CD4-positive, alpha-beta T cell treated with Interleukin-6 at 100 ng/mL for 8 hours (primary cell): ENCODE measurements around the gene TAF1D.
"Not testable (repeated sequence)": the region's sequence is repeated elsewhere in the genome, so short reads cannot be mapped to it uniquely, and the experiment has no call there.

Source experiments
- DNase-seq: peaks from one replicate; pipeline ENCODE4 v3.0.0-alpha.2; 2020; ENCODE audit warnings: mixed read lengths, low spot score

The TAF1D gene

GRCh38 chr11:93741094-93741881 is at the start of gene TAF1D, which contains the start of gene C11orf54:
TAF1D (minus strand) TSS chr11:93741495; CDS start chr11:93739304, 2,191 bp downstream.
C11orf54 (plus strand) TSS chr11:93741672; CDS start chr11:93747394, 5,722 bp downstream.
- peak; percentile 97 for DNase-seq

- no peak for DNase-seq
Observed at GRCh38 chr11:93784935-93785360, 43.7 kb upstream of the TAF1D start.

- DNase-seq = peak; percentile 87
Observed at GRCh38 chr11:93784145-93784934, 43.0 kb upstream of the TAF1D start, which contains the start of gene MED17. MED17 (plus strand) TSS chr11:93784282; CDS start chr11:93784514, 232 bp downstream.

- DNase-seq = no peak
Observed at GRCh38 chr11:93783765-93784144, 42.5 kb upstream of the TAF1D start.

- DNase-seq = no peak
Observed at GRCh38 chr11:93783362-93783761, 42.1 kb upstream of the TAF1D start.

- no peak for DNase-seq
Observed at GRCh38 chr11:93775289-93775688, 34.0 kb upstream of the TAF1D start.

GRCh38 chr11:93774560-93774959 is 33.3 kb upstream of the TAF1D start:
- DNase-seq = not testable (repeated sequence)

- no peak for DNase-seq
Observed at GRCh38 chr11:93773601-93774200, 32.4 kb upstream of the TAF1D start.

GRCh38 chr11:93773045-93773477 is 31.8 kb upstream of the TAF1D start:
- no peak for DNase-seq

GRCh38 chr11:93772123-93772522 is 30.8 kb upstream of the TAF1D start:
- no peak for DNase-seq

- DNase-seq = no peak
Observed at GRCh38 chr11:93770160-93770559, 28.9 kb upstream of the TAF1D start.

GRCh38 chr11:93767018-93767417 is 25.7 kb upstream of the TAF1D start:
- DNase-seq = no peak

GRCh38 chr11:93766504-93766903 is 25.2 kb upstream of the TAF1D start:
- no peak for DNase-seq

- no peak for DNase-seq
Observed at GRCh38 chr11:93765551-93765950, 24.3 kb upstream of the TAF1D start.

- no peak for DNase-seq
Observed at GRCh38 chr11:93761910-93762309, 20.6 kb upstream of the TAF1D start.

- DNase-seq = not testable (repeated sequence)
Observed at GRCh38 chr11:93759123-93759522, 17.8 kb upstream of the TAF1D start.

GRCh38 chr11:93757924-93758865 is 16.9 kb upstream of the TAF1D start:
- no peak for DNase-seq

GRCh38 chr11:93757301-93757700 is 16.0 kb upstream of the TAF1D start:
- DNase-seq = no peak

- DNase-seq = no peak
Observed at GRCh38 chr11:93756748-93757147, 15.5 kb upstream of the TAF1D start.

GRCh38 chr11:93753241-93753640 is 11.9 kb upstream of the TAF1D start:
- no peak for DNase-seq

- DNase-seq = no peak
Observed at GRCh38 chr11:93751001-93751400, 9.7 kb upstream of the TAF1D start.
